PC-9 (cell line): ENCODE data around the gene MOB3B. TPM values are rescaled to one million over a fixed set of nuclear protein-coding genes. Genes with fewer than 3 reads are reported as not detected.

ENCODE experiments used
- BruUV-seq: library from RNA; stranded (reverse); fragments of 400-500 nt; replicated peaks from 2 replicates; lab custom pipeline; 2021; lab: Mats Ljungman, UMichigan
- CTCF ChIA-PET: fragments of 300-600 bp; sonication (Branson Sonifier 250); formaldehyde crosslinking; loops from one replicate; lab custom pipeline; 2022; ENCODE audit warnings: antibody characterized with exemption; lab: Charles Lee
- POLR2A ChIA-PET: fragments of 300-600 bp; sonication (Branson Sonifier 250); formaldehyde crosslinking; loops from one replicate; lab custom pipeline; 2022; ENCODE audit warnings: antibody characterized with exemption; ENCODE audit not compliant: unreplicated experiment; lab: Charles Lee
- DNase-seq, 2 experiments: peaks; one replicate each; pipeline versions ENCODE4 v3.0.0 to v3.0.0-alpha.2; 2015 to 2022; ENCODE audit warnings: mixed read lengths in 1 of 2
- H2AFZ ChIP-seq: fragments of 200-600 bp; sonication (generic); 2 replicates; pipeline ENCODE4 v1.8.1; 2017; ENCODE audit warnings: antibody characterized with exemption
- H3F3A ChIP-seq: fragments of 200-600 bp; sonication (generic); 2 replicates; pipeline ENCODE4 v1.8.1; 2017; ENCODE audit warnings: antibody characterized with exemption, mild to moderate bottlenecking, low read depth; ENCODE audit not compliant: insufficient read depth
- H3K27ac ChIP-seq: fragments of 200-600 bp; sonication (generic); 2 replicates; pipeline ENCODE4 v1.6.1; 2016; ENCODE audit warnings: mixed run types
- H3K27me3 ChIP-seq: fragments of 200-600 bp; sonication (generic); 2 replicates; pipeline ENCODE4 v1.6.1; 2016; ENCODE audit warnings: low read depth, mixed run types; ENCODE audit not compliant: insufficient read depth
- H3K36me3 ChIP-seq: fragments of 200-600 bp; sonication (generic); 2 replicates; pipeline ENCODE4 v1.6.1; 2016; ENCODE audit warnings: low read depth, mixed run types
- H3K4me1 ChIP-seq: fragments of 200-600 bp; sonication (generic); replicated peaks from 2 replicates; pipeline ENCODE4 v1.6.1; 2016; ENCODE audit warnings: mixed run types; ENCODE audit not compliant: insufficient read depth
- H3K4me2 ChIP-seq: fragments of 200-600 bp; sonication (generic); 2 replicates; pipeline ENCODE4 v1.6.1; 2017; ENCODE audit warnings: mixed run types
- H3K4me3 ChIP-seq: fragments of 200-600 bp; sonication (generic); 2 replicates; pipeline ENCODE4 v1.6.1; 2016; ENCODE audit warnings: mixed run types
- H3K79me2 ChIP-seq: fragments of 200-600 bp; sonication (generic); 2 replicates; pipeline ENCODE4 v1.6.1; 2017; ENCODE audit warnings: low read depth, mixed run types
- H3K9me2 ChIP-seq: fragments of 200-600 bp; sonication (generic); 2 replicates; pipeline ENCODE4 v1.8.1; 2017; ENCODE audit warnings: mild to moderate bottlenecking; ENCODE audit not compliant: insufficient read depth
- H3K9me3 ChIP-seq: fragments of 200-600 bp; sonication (generic); 2 replicates; pipeline ENCODE4 v1.8.1; 2016; ENCODE audit warnings: low read depth; ENCODE audit not compliant: insufficient read depth
- H4K20me1 ChIP-seq: fragments of 200-600 bp; sonication (generic); 2 replicates; pipeline ENCODE4 v1.8.1; 2017; ENCODE audit not compliant: insufficient read depth
- CTCF ChIP-seq: fragments of 200-600 bp; sonication (generic); conservative IDR thresholded peaks from 2 replicates; pipeline ENCODE4 v1.6.1; 2017; ENCODE audit warnings: mixed run types, antibody characterized with exemption, mild to moderate bottlenecking, moderate library complexity
- EZH2 ChIP-seq: fragments of 200-600 bp; sonication (generic); IDR thresholded peaks from 2 replicates; pipeline ENCODE4 v1.8.0; 2017; ENCODE audit warnings: antibody characterized with exemption, low read depth
- intact Hi-C: fragments of 100-400 bp; cut with micrococcal nuclease; formaldehyde crosslinking; loops from one replicate; pipeline ENCODE4 v1.10.0; 2022; ENCODE audit not compliant: unreplicated experiment
- total RNA-seq: library from RNA; stranded (reverse); gene quantifications from 2 replicates; pipeline ENCODE4 v1.2.3, GENCODE V29; 2021

The MOB3B gene
- total RNA-seq, 1 experiment from 2014 or later: 4.4 TPM

- no peaks in the 10 kb centered on the region for H3K9me2 ChIP-seq
- intact Hi-C loops: no loop called here
- DNase-seq: no peak
- H3K27ac ChIP-seq: no peak overlapping the region
- H2AFZ ChIP-seq: no peak overlapping the region
- CTCF ChIA-PET: no interaction called here
- no peaks in the 10 kb centered on the region for H3K9me3 ChIP-seq
- BruUV-seq: no TSS peak
- H3K4me2 ChIP-seq: 0 out of 2 replicates have a peak overlapping the region, but pooled peaks have one; percentile 7
- no peaks in the 10 kb centered on the region for H3K4me1 ChIP-seq
- H3K27me3 ChIP-seq: no peaks in the 10 kb centered on the region
- H3K79me2 ChIP-seq: no peaks in the 10 kb centered on the region
- POLR2A ChIA-PET: no interaction called here
- no peaks in the 10 kb centered on the region for H3K36me3 ChIP-seq
- no peaks in the 10 kb centered on the region for H3F3A ChIP-seq
- H3K4me3 ChIP-seq: no peak overlapping the region
- no peaks in the 10 kb centered on the region for H4K20me1 ChIP-seq
- TF ChIP-seq CTCF (no peak), EZH2 (no peak)
These were observed 122.1 kb downstream of the MOB3B start for GRCh38 chr9:27407491-27407890.

- ChIA-PET CTCF (no interaction called here), POLR2A (no interaction called here)
- no peak for DNase-seq
- H3K27me3 ChIP-seq: no peaks in the 10 kb centered on the region
- BruUV-seq: no TSS peak
- H3K4me1 ChIP-seq: no peaks in the 10 kb centered on the region
- no peak overlapping the region for H2AFZ ChIP-seq
- intact Hi-C loops: no loop called here
- TF ChIP-seq EZH2: no peak
- no peak overlapping the region for H3K27ac ChIP-seq
- H3F3A ChIP-seq: no peaks in the 10 kb centered on the region
- no peak overlapping the region for H3K4me2 ChIP-seq
- H3K36me3 ChIP-seq: no peaks in the 10 kb centered on the region
- H3K79me2 ChIP-seq: no peaks in the 10 kb centered on the region
- H3K4me3 ChIP-seq: no peak overlapping the region
- no peaks in the 10 kb centered on the region for H4K20me1 ChIP-seq
- no peaks in the 10 kb centered on the region for H3K9me3 ChIP-seq
- no peaks in the 10 kb centered on the region for H3K9me2 ChIP-seq
These were observed 125.0 kb downstream of the MOB3B start for GRCh38 chr9:27404661-27405060.

- Histone ChIP-seq H3K9me2 (no peaks in the 10 kb centered on the region), H3K9me3 (no peaks in the 10 kb centered on the region), H3K4me3 (no peak overlapping the region), H3F3A (no peaks in the 10 kb centered on the region), H3K79me2 (no peaks in the 10 kb centered on the region), H3K4me2 (no peak overlapping the region), H2AFZ (no peak overlapping the region), H3K4me1 (no peaks in the 10 kb centered on the region), H3K36me3 (no peaks in the 10 kb centered on the region), H4K20me1 (no peaks in the 10 kb centered on the region), H3K27ac (no peak overlapping the region), H3K27me3 (no peaks in the 10 kb centered on the region)
- BruUV-seq: no TSS peak
- ChIA-PET POLR2A (no interaction called here), CTCF (no interaction called here)
- intact Hi-C loops: no loop called here
- no peak for TF ChIP-seq CTCF
- DNase-seq: no peak
These were observed 127.0 kb downstream of the MOB3B start for GRCh38 chr9:27402626-27403025.

- CTCF ChIA-PET: no interaction called here
- Histone ChIP-seq H3F3A (no peaks in the 10 kb centered on the region), H3K79me2 (no peaks in the 10 kb centered on the region), H3K9me2 (no peaks in the 10 kb centered on the region), H3K36me3 (no peaks in the 10 kb centered on the region), H3K9me3 (no peaks in the 10 kb centered on the region), H3K27me3 (no peaks in the 10 kb centered on the region), H3K27ac (no peak overlapping the region), H3K4me3 (no peak overlapping the region), H4K20me1 (no peaks in the 10 kb centered on the region), H3K4me2 (no peak overlapping the region), H3K4me1 (no peaks in the 10 kb centered on the region), H2AFZ (no peak overlapping the region)
- no TSS peak for BruUV-seq
- intact Hi-C loops: no loop called here
- TF ChIP-seq CTCF: no peak
- no peak for TF ChIP-seq EZH2
- DNase-seq: no peak
- POLR2A ChIA-PET: no interaction called here
These were observed 129.2 kb downstream of the MOB3B start for GRCh38 chr9:27400334-27400880.
